T-helper 1 cell treated with Interleukin-12 subunit alpha and Interleukin-12 subunit beta and Interleukin-4 antibody, amounts not matched to agents 30 ng/mL and 1 ng/mL, for 36 hours (primary cell): Measurements from ENCODE around the gene MYO1E. TPM values are rescaled to one million over a fixed set of nuclear protein-coding genes. Genes with fewer than 3 reads are reported as not detected.
"Not testable (repeated sequence)": the region's sequence is repeated elsewhere in the genome, so short reads cannot be mapped to it uniquely, and the experiment has no call there.

Source experiments
- intact Hi-C: fragments of 100-400 bp; cut with micrococcal nuclease; formaldehyde crosslinking; loops from one replicate; pipeline ENCODE4 v1.15.1; 2024
- total RNA-seq: library from RNA; stranded (reverse); gene quantifications from 2 replicates; pipeline ENCODE4 v1.2.3, GENCODE V29; 2022

The MYO1E gene
- total RNA-seq, 1 donor from 2014 or later, result 37.0 TPM

DNA sequence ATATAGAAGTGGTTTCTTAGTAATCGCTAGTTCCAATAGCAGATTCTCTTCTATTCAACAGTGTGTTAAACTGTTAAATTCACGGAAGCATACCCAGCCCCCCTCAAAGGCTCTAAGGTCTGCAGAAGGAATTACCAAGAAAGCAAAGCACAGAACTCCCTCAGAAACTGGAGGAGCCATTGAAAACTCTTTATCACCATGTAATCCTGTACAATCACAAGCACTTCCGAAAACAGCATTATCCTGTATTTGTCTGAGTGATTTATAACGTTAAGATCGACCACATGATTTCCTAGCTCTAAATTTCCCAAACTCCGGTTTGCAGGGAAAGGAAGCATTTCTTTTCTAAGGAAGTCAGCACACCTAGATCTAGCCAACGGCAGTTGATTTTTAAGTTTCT is 20.0 kb downstream of the MYO1E start:
- intact Hi-C loops, result no loop called here

DNA sequence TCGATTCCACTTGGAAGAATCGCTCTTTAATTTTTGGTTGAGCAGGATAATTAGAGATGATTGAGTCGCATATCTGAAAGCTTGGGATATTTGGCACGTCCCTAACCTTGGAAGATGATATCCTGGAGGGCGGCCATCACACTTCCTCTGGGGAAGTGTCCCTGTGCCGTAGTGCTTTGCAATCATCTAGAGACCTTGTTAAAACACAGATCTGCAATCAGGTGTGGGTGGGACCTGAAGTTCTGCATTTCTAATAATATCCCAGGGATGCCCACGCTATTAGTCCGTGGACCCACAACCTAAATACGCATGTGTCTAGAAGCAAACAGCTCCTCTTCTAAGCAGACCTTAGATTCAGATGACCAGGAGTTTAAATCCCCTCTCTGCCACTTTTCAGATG is 20.5 kb downstream of the MYO1E start:
- intact Hi-C loops, result no loop called here

DNA sequence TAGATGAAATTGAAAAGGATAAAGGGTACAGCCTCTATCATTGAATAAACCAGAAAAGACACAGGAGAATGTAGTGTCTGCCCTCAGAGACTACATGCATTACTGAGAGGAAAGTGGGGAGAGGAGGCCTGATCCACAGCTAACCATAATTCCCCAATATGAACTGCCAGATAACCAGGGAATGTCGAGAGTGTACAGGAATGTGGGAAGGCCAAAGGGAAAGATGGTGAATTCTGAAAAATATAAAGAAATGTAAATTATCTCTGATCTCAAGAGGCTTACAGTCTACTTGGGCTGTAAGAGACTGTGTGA is 22.3 kb downstream of the MYO1E start:
- intact Hi-C loops, result no loop called here

DNA sequence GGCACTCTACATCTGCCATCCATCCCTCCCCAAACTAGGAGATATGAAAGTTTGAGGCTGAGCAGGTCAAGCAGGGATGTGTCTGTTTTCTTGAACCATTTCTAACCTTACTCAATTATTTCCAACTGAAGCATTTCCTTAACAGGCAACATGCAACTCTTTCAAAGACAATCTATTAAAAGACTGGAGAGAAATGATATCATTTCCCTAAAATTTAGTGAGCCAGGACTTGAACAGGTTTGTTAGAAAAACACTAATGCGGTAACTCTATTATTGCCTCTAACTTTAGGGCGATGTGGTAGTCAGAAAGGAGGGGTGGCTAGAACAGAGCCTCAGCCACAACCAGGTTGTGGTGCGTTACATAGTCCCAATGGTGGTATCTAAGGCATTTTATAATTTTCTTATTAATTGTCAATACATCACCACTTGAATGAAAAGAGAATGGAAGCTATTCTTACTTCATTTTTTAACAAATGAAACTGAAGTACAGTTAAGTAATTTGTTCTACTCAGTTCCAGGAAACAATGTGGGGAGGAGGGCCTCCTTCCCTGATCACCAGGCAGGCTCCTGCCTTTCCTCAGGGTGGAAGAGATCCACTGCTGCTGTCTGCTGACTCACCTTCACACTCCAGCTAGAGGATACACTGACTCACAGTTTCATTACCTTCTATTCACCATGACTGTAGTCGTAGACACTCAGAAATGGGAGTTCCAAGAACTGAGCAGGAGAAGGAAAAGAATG is 22.8 kb downstream of the MYO1E start:
- intact Hi-C loops, result no loop called here

DNA sequence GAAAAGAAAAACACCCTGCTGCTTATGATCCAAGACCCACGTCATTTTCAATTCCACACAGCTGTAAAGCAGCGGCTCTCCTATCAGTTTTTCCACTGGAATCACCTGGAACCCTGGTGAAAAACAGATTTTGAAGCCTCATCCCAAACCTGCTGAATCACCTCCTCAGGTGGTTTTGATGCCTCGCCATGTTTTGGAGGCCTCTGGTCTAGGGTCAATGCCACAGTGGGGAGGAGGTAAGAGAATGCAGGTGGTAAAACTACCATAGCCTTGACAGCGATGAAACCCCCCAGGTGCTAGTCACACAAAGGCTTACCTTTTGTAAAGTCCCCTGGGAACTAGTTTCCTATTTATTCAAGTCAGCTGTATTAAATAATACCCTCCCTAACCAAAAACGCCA is 24.8 kb downstream of the MYO1E start:
- intact Hi-C loops, result no loop called here

DNA sequence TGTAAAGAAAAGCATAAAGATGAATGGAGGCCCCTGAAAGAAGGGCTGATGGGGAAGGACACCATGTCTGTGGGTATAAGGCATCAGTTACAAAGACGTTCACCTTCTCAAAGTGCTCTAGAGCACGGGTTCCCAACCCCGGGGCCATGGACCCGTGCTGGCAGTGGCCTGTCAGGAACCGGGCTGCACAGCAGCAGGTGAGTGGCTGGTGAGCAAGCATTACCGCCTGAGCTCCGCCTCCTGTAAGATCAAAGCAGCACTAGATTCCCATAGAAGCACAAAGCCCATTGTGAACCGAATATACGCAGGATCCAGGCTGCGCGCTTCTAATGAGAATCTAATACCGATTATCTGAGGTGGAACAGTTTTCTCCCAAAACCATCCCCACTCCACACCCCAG is 25.7 kb downstream of the MYO1E start:
- intact Hi-C loops, result no loop called here

DNA sequence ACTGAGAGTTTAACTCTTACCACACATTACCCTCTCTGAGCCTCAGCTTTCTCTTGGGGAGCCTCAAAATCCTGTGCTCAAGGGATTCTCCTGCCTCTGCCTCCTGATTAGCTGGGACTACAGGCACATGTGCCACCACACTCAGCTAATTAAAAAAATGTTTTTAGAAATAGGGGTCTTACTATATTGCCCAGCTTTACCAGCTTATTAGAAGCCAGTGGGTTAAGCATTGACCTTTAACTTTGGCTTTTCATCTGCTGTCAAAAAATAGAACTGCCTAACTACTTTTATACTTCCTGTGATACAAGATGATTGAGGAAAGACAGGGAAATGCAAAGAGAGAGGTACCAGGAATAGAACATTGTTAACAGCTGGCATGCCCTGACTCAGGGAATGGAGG is 27.3 kb downstream of the MYO1E start:
- intact Hi-C loops, result no loop called here

DNA sequence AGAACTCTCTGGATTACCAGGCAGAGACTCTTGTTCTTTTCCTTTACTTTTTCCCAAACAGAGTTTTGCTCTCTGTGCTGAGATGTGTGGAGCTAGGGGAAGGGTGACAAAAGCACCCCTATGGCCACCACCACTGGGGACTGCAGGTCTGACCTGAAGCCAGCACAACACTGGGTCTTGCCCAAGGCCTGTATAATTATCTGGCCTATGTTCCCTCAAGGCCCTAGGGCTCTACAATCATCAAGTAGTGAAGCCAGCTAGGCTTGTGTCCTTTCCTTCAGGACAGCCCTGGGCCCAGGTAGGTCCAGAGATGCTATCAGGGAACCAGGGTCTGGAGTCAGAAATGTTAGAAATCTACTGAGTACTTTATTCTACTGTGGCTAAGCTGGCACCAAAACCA is 28.4 kb downstream of the MYO1E start:
- intact Hi-C loops, result no loop called here

DNA sequence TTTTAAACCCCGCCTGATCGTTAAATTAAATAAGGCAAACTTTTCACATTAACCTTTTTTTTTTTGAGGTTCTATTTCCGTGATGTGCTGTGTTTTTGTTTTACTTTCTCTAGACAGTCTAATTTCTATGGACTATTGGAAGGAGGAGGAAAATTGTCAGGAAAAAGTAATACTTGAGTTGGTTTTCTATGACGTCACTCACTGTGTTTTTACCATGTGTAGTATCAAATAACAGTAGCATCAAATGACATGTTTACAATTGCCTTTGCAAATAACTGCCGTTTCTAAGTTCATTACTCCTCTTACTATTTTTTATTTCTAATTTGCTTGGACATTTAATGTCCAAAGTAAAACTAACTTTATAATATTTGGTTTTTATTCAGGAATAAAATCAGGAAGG is 32.3 kb downstream of the MYO1E start:
- intact Hi-C loops, result no loop called here

DNA sequence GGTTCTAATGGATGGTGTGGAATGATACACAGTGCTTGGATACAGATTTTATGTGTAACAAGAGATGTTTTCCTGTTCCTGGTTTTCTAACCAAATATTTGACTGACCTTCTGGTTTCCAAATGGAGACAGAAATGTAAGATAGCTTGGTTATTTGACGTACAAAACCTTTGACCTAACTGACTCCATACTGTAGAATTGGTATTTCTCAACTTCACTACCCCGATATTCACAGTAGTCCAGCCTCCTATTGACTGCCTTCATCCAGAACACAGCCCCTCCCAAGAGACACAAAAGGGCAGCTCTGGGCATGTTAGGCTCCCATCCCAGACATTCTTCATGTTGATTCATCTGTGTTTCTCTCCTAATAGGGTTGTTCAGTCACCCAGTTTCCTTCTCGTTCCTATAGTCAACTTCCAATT is 33.4 kb downstream of the MYO1E start:
- intact Hi-C loops, result no loop called here

DNA sequence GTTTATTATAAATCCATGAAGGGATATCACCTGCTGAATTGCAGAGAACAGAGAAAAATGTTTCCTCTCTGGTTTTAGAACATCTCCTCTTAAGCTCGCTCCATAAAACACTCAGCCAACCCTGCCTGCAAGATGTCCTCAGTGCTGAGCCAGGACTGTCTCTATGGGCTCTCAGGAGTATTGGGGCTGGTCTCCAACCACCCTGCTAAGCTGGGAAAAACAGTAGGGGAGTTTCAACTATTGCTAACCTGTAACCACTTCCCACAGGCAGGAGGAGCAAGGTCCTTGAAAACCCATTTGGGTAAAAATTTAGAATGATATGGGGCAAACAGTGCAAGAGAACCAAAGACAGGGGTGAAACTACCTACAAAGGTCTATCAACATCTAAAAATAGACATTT is 34.3 kb downstream of the MYO1E start:
- intact Hi-C loops, result no loop called here

DNA sequence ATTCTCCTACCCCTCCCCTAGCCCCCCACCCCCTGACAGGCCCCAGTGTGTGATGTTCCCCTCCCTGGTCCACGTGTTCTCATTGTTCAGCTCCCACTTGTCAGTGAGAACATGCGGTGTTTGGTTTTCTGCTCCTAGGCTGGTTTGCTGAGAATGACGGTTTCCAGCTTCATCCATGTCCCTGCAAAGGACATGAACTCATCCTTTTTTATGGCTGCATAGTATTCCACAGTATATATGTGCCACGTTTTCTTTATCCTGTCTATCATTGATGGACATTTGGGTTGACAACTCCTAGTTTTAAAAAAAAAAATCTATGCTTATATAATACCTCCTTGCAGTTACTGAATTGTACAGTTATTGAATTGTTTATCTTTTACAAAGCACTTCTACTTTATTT is 35.9 kb downstream of the MYO1E start:
- intact Hi-C loops, result not testable (repeated sequence)

DNA sequence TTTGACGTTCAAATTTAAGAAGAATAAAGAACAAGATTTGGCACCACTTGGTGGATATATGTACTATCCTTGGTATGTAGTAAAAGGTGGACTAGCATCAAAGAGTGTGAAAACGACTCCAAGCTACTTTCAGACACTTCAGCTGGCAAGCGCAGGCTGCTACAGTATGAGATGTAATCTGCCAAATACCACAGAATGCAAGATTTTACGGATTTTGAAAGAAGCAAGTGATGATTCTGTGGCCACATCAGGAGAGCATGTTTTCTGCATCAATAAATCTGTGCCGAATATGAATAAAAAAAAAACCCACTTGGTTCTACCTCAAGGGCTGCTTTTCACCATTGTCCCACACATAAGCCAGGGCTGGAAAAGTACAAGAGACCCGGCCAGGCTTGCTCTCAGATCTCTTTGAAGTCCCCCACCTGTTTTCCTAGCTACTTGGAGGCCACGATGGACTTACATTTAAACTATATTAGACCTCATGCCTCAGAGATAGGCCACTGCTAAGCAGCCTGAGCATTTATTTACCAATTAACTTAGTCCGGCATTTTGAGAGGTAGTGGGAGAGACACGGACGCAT is 37.4 kb downstream of the MYO1E start:
- intact Hi-C loops, result no loop called here

DNA sequence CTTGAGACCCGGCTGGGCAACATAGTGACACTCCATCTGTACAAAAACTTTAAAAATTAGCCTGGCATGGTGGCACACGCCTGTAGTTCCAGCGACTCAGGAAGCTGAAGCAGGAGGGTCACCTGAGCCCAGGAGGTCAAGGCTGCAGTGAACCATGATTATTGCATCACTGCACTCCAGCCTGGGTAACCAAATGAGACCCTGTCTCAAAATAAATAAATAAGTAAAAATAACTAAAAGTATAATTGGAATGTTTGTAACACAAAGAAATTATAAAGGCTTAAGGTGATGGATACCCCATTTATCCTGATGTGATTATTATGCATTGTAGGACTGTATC is 38.6 kb downstream of the MYO1E start:
- intact Hi-C loops, result no loop called here

DNA sequence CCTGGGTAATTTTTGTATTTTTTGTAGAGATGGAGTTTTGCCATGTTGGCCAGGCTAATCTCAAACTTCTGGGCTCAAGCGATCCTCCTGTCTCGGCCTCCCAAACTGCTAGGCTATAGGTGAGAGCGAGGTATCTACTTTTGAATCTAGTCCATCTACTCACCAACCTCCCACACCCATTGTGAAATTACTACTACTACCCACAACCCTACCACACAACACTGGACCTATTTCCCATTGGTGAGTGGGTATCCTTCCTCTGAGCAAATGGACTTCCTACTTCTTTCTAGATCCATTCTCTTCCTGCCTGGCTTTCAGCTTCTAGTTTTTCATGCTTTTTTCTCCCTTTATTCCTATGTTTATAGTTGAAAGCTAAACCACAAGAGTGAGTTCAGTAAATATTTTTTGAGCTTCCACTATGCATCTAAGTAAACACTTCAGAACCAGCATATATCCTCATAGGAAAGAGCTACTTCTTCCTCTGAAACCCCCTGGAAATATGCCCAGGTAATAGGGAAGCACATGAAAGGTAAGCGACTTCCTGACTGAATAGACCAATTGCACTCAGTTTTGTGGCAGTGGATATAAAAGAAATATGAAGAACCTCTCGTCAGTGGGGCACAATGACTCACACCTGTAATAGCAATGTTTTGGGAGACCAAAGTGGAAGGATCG is 39.1 kb downstream of the MYO1E start:
- intact Hi-C loops, result no loop called here

DNA sequence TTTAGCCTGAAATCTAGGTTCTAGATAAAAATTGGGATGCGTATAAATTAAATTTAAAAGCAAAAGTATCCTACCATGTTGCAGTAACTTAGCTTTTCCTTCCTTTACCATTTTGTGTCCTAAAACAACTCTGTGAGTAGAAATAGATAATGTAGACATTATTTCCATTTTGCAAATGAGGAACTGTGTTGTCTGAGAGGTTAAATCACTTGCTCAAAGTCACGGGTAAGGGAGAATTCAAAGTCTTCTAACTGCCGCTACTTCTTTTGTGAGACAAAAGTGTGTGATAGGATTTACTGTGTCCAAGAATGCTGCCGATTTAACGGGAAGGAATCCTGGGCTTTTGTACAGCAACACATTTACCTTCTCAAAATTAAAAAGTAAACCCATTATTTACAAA is 40.7 kb downstream of the MYO1E start:
- intact Hi-C loops, result no loop called here

DNA sequence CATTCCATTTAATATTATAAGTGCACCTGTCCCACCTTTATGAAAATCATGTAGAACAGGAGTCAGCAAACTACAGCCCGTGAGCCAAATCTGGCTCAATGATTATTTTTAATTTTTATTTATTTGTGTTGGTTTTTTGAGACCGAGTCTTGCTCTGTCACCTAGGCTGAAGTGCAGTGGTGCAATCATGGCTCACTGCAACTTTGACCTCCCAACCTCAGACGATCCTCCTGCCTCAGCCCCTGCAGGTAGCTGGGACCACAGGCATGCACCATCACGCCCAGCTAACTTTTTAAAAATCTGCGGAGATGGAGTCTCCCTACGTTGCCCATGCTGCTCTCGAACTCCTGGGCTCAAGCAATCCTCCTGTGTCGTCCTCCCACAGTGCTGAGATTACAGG is 42.0 kb downstream of the MYO1E start:
- intact Hi-C loops, result no loop called here

DNA sequence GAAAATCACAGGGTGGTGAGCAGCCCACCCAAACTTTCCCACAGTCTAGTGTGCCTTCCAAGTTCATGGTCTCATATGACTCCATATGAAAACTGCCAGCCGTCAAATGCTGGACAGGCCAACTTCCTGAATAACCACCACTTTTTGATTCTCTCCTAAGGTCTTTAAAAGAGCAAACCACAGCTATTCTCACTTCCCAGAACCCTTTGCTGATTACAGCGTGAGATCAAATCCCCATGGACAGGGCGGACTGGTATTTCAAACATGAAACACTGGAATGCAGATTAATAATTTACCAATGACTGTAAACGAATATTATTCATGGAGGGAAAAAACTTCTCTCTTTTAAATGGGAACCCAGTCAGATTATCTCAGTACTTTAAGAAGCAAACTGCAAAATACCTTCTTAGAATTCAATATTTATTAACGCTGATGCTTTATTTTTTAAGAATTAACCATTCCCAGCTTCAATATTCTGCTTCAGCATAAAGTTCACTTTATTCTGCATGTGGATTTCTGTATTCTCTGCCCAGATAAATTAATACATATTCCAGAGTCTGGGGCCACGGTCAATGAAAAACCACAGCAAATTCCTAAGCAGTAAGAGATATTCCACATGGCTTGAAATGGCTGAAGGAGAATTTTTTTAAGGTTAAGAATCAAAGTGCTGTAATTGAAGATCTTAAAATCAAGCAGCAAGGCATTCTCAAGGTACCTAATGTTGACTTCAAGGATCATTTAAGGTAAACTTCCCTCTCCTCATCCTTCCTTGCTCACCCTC is 42.9 kb downstream of the MYO1E start:
- intact Hi-C loops, result no loop called here

DNA sequence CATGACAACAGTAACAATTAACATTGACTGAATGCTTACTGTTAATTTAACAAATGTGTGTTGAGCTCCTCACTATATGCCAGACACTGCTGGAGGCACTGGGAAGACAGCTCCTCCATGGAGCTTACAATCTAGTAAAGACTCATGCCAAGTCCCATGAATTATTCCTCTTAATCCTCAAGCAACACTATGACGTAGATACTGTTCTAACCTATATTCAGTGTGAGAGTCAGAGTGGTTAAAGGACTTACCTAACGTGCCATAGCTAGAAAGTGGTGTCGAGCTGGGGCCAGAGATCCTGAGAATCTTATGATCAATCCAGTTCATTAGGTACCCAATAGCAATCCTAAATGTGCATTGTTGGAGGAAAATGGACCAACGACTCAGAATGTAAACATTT is 43.6 kb downstream of the MYO1E start:
- intact Hi-C loops, result no loop called here

DNA sequence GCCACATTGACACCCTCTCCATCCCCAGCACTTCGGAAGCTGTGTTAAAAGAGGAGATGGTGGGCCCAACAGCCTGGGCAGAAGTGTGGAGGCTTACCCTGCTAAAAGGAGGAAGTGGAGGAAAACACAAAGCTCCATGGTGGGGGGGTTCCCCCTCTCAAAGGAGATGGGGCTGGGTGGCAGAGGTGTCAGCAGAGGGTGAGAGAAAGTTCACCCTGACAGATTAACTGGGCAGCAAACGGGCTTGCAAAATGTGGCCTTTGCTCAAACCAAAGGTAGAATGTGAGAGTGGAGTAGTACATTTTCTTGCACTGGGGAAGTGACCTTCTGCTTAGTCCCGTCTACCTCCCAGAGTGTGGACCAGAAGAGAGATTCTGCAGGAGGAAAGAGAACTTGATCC is 44.7 kb downstream of the MYO1E start:
- intact Hi-C loops, result no loop called here

DNA sequence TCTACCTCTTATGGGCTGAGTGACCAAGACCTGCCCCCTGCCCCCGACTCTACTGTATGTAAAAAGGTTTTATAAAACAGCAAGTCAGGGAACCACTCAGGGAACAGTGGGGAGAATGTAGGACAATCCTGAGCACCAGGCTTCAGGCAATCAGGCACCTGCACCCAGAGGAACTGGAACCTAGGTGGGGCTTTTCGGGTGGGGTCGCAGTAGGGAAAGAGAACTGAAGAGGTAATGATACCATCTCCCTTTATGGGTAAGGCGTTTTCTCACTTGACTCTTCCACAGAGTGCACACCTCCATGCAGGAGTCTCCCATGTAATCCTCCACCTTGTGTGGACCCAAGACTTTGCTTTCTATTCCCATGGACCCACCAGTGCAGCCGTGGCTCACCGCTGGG is 45.8 kb downstream of the MYO1E start:
- intact Hi-C loops, result no loop called here

DNA sequence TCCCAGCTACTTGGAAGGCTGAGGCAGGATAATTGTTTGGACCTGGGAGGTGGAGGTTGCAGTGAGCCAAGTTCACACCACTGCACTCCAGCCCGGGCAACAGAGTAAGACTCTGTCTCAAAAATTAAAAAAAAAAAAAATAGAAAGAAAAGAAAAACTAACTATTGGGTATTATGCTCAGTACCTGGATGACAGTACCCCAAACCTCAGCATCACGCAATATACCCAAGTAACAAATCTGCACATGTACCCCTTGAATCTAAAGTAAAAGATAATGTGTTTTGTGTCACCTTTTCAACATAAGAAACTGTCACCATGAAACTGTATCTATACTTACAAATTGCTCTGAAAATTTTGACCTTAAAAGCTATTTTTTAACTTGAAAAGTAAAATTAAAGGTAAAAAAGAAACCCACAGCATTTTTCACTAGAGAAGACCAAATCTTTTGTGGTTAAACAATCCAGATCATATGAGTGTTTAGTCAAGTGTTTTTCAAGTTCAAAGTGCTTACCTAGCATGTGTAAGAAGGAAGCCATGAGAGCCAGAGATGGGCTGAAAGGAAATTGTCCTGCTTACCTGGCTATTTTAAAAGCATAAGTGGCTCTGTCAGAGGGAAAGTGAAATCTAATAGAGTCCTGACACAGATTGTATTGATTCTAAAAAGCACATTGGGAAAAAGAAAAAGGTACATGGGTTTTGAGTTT is 50.5 kb downstream of the MYO1E start:
- intact Hi-C loops, result loop anchor here (5.0 kb wide), 1 partner anchor 1430 kb away; no protein-coding TSS in a partner anchor
